Retinal pigment epithelial cell (primary cell): ENCODE data around the gene CRABP2.
A peak's percentile ranks its signal among the peaks of the same experiment; 100 is the strongest.

Experiments used
- DNase-seq: peaks from one replicate; pipeline ENCODE4 v3.0.0-alpha.2; 2010; ENCODE audit warnings: low read depth
- H3K4me3 ChIP-seq: 2 replicates; pipeline ENCODE4 v1.5.1; 2011; ENCODE audit warnings: mild to moderate bottlenecking, low read length, control low read depth, moderate library complexity
- TF ChIP-seq, protein P1 (sequence below): conservative IDR thresholded peaks from 2 replicates; pipeline ENCODE4 v1.5.1; 2011; ENCODE audit warnings: low read depth, low read length, control low read depth, inconsistent platforms

CRABP2 gene

DNA sequence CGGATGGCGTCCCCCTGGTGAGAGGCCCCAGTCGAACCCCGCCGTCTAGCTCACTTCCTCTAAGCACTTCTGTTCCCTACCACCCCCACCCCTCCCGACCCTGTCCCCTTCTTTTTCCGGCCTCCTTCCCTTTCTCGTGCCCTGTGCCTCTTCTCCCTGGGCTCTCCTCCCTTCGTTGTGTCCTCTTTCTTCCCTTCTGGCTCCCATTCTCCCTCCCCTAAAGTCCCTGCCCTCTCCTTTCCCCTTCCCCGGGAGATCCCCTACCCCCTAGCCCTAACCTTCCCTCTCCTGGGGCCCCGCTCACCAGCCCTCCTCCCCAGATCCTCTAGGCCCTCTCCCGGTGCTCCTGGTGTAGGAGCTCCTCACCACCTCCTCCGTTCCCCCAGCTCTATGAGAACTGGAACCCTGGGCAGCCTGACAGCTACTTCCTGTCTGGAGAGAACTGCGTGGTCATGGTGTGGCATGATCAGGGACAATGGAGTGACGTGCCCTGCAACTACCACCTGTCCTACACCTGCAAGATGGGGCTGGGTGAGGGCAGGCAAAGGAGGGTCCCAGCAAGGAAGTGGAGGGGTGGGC lies 47.6 kb downstream of the CRABP2 start:
- TF ChIP-seq, protein P1, sequence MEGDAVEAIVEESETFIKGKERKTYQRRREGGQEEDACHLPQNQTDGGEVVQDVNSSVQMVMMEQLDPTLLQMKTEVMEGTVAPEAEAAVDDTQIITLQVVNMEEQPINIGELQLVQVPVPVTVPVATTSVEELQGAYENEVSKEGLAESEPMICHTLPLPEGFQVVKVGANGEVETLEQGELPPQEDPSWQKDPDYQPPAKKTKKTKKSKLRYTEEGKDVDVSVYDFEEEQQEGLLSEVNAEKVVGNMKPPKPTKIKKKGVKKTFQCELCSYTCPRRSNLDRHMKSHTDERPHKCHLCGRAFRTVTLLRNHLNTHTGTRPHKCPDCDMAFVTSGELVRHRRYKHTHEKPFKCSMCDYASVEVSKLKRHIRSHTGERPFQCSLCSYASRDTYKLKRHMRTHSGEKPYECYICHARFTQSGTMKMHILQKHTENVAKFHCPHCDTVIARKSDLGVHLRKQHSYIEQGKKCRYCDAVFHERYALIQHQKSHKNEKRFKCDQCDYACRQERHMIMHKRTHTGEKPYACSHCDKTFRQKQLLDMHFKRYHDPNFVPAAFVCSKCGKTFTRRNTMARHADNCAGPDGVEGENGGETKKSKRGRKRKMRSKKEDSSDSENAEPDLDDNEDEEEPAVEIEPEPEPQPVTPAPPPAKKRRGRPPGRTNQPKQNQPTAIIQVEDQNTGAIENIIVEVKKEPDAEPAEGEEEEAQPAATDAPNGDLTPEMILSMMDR = no peak
- DNase-seq = no peak
- no peak overlapping the region for H3K4me3 ChIP-seq

DNA sequence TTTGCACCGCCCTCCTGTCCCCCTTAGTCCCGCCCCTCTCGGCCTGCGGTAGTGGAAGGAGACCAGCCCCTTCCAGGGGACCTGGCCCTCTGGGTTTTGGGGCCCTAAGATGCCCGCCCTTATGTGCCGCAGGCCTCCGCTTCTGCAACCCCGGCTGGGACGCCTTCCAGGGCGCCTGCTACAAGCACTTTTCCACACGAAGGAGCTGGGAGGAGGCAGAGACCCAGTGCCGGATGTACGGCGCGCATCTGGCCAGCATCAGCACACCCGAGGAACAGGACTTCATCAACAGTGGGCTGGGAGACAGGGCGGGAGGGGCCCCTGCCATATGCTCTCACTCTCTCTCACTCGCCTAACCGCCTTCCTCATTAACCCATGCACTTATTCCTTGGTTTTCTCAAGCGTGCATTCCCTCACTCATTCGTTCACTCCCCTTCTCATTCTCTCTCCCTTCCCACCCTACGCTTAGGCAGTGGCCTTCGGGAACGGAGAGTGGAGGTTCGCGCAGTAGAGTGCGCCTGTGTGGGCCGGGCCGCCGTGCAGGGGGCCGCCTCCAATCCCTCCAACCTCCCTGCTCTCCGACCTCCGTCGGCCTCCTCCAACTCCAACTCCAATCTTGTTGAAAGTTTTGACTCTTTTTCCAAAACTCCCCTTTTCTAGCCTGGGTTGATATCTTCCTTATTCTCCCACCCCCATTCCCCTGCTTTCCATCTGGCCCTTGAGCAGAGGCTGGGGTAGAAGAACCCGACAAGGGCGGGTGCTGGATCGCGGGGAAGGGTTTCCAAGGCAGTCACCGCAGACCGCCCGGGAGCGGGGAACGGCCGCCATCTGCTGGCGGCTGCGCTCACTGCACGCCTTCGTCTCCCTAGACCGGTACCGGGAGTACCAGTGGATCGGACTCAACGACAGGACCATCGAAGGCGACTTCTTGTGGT lies 48.3 kb downstream of the CRABP2 start:
- TF ChIP-seq, protein P1 = peak; percentile 96
- H3K4me3 ChIP-seq = peak overlapping the region; percentile 5
- no peak for DNase-seq

- no peak for DNase-seq
- TF ChIP-seq, protein P1 = no peak
Observed at GRCh38 chr1:156655904-156656516, 49.4 kb downstream of the CRABP2 start.

DNA sequence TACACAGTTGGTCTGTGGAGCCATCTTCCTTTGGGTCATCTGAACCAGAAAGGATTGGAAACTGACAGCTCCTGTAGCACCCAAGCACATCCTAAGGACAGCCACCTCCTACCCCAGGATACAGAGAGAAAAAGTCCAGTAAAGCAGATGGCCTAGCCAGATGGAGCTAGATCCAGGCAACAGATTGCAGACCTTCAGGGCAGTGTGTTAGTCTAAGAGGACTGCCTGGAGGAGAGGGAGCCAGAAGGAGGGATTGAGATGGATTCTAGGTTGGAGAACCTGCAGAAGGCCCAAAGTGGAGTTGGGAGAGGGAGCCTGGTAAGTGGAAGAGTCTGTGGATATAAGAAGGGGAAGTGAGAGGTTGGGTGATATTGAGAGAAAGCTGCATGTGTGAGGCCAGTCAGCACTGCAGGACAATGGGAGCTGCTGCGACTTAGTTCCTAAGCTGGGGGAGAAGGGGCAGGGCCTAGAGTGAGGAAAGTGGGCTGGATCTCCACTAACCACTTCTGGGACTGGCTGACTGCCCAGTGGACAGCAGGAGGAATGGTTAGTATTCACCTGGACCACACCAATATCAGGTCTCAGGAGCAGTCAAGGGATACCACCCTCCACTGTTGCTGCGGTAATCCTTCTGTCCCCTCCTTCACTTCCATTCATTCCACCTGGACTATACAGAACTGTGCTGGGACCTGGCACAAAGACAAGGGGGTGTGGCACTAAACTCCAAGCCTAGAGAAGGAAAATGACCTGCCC lies 50.1 kb downstream of the CRABP2 start:
- DNase-seq = no peak
- no peak overlapping the region for H3K4me3 ChIP-seq
- TF ChIP-seq, protein P1 = no peak

More at GRCh38 chr1:156655904-156656516, 49.4 kb downstream of the CRABP2 start:
- H3K4me3 ChIP-seq = no peak overlapping the region

DNA sequence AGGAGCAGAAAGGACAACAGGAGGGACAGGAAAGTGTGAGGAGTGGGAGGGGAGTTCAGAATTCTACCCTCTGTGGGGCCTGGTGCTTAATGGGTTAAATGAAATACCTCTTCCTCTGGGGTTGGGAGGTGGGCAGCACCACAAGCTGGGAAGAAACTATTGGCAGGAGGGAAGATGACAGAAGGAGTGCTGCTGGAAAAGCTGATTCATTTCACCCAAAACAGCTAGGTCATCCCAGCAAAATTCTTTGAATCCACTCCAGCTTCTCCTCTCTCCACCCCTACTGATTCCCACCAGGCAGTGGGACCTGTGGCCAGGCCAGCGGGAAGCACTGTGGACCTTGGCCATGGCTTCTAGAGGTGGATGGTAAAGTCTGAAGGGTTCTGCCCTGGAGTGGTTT lies 50.7 kb downstream of the CRABP2 start:
- TF ChIP-seq, protein P1 = no peak
- no peak overlapping the region for H3K4me3 ChIP-seq

GRCh38 chr1:156652992-156653355 lies 52.4 kb downstream of the CRABP2 start:
- no peak overlapping the region for H3K4me3 ChIP-seq
- DNase-seq = no peak
- TF ChIP-seq, protein P1 = no peak

More for the DNA sequence above, 50.7 kb downstream of the CRABP2 start:
- DNase-seq = no peak
